Stimulated activated CD8-positive, alpha-beta memory T cell treated with anti-CD3 and anti-CD28 coated beads, Interleukin-2, amount 100 ng/mL, for 1 hour (primary cell): ENCODE results near the gene MRPS10.
"Not testable (repeated sequence)": the region's sequence is repeated elsewhere in the genome, so short reads cannot be mapped to it uniquely, and the experiment has no call there.

ENCODE experiments used
- DNase-seq, 2 donors: peaks; one replicate each; pipeline ENCODE4 v3.0.0-alpha.2; 2020; ENCODE audit warnings: low read depth in 2 of 2

Gene MRPS10

GRCh38 chr6:42210551-42210950 is 7.1 kb downstream of the MRPS10 start:
- no peak for DNase-seq

GRCh38 chr6:42207559-42207958 is 10.1 kb downstream of the MRPS10 start:
- not testable (repeated sequence) for DNase-seq

GRCh38 chr6:42204768-42205282 is 12.8 kb downstream of the MRPS10 start:
- DNase-seq = no peak

GRCh38 chr6:42203183-42203582 is 14.5 kb downstream of the MRPS10 start:
- no peak for DNase-seq

- not testable (repeated sequence) for DNase-seq
Measured at GRCh38 chr6:42202131-42202915, 15.3 kb downstream of the MRPS10 start.

- DNase-seq = no peak
Measured at GRCh38 chr6:42201382-42201781, 16.3 kb downstream of the MRPS10 start.

GRCh38 chr6:42200035-42200434 is 17.6 kb downstream of the MRPS10 start:
- no peak for DNase-seq

- no peak for DNase-seq
Measured at GRCh38 chr6:42199106-42199981, 18.3 kb downstream of the MRPS10 start.

GRCh38 chr6:42197555-42198362 is 19.9 kb downstream of the MRPS10 start:
- no peak for DNase-seq

GRCh38 chr6:42195415-42195814 is 22.2 kb downstream of the MRPS10 start:
- DNase-seq = no peak

- no peak for DNase-seq
Measured at GRCh38 chr6:42194056-42194455, 23.6 kb downstream of the MRPS10 start.

GRCh38 chr6:42193491-42193894 is 24.2 kb downstream of the MRPS10 start:
- no peak for DNase-seq

GRCh38 chr6:42192385-42192784 is 25.3 kb downstream of the MRPS10 start:
- not testable (repeated sequence) for DNase-seq

GRCh38 chr6:42190554-42191183 is 27.0 kb downstream of the MRPS10 start:
- DNase-seq = no peak

- no peak for DNase-seq
Measured at GRCh38 chr6:42188406-42188805, 29.3 kb downstream of the MRPS10 start.

- no peak for DNase-seq
Measured at GRCh38 chr6:42185597-42185996, 32.1 kb downstream of the MRPS10 start.

- DNase-seq = no peak
Measured at GRCh38 chr6:42184475-42184874, 33.2 kb downstream of the MRPS10 start.

- DNase-seq = no peak
Measured at GRCh38 chr6:42182101-42182500, 35.6 kb downstream of the MRPS10 start.

- no peak for DNase-seq
Measured at GRCh38 chr6:42179945-42180313, 37.7 kb downstream of the MRPS10 start.

GRCh38 chr6:42179261-42179944 is 38.3 kb downstream of the MRPS10 start:
- no peak for DNase-seq
